Mucosa of stomach (tissue), 1 donor: ENCODE measurements around the gene OSCP1.

ENCODE experiments used
- H3K27me3 ChIP-seq: one replicate; pipeline ENCODE4 v1.7.0; 2013; ENCODE audit warnings: mild to moderate bottlenecking, low read length; ENCODE audit not compliant: control insufficient read depth, insufficient read depth
- H3K36me3 ChIP-seq: one replicate; pipeline ENCODE4 v1.7.0; 2013; ENCODE audit warnings: low read length; ENCODE audit not compliant: control insufficient read depth, insufficient read depth
- H3K4me1 ChIP-seq: one replicate; pipeline ENCODE4 v1.7.0; 2013; ENCODE audit warnings: mild to moderate bottlenecking, low read length; ENCODE audit not compliant: control insufficient read depth, insufficient read depth
- H3K4me3 ChIP-seq: one replicate; pipeline ENCODE4 v1.7.0; 2013; ENCODE audit warnings: low read length
- H3K9ac ChIP-seq: one replicate; pipeline ENCODE4 v1.7.0; 2013; ENCODE audit warnings: mild to moderate bottlenecking, low read length, moderate library complexity
- H3K9me3 ChIP-seq: one replicate; pipeline ENCODE4 v1.7.0; 2013; ENCODE audit warnings: mild to moderate bottlenecking, low read length, moderate library complexity; ENCODE audit not compliant: control insufficient read depth
- donor health status: Pancreatic carcinoma.

The OSCP1 gene

DNA sequence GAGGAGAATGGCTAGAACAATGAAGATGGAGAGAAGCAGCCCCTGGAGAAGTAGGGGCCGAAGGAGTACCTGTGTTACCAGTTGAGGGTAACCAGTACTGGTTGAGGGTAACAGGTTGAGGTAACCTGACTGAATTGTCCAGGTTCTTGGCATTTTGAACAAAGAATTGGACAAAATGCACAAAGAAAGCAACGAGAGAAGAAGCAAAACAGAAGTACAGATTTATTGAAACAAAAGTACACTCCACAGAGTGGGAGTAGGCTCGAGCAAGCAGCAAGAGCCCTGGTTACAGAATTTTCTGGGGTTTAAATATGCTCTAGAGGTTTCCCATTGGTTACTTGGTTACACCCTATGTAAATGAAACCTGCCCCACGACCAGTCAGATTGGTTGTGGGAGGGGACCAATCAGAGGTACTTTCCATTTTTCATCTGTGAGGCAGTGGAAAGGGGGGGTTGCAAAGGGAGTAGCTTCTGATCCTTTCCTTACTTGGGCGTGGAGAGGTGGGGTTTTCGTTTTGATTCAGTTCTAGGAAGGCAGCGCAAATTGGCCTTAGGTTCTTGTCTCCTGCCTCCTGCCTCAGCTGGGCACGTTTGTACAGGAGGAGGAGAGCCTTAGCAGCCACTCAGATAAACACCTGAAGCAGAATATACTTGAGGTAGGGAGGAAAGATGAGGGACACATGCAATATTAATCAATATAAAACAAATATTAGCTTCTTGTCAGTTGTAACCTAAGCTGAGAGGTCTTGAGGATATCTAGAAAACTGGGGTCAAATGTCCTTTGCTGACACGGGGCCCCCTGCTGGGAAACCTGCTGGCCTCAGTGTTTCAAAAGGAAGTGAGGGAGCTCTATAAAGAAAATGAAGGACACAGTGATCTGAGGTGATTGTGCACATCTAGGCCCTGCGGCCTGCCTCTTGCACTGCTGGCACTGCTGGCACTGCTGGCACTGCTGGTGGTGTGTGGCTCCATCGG lies 38.3 kb downstream of the OSCP1 start:
- no peak overlapping the region for H3K9ac ChIP-seq
- no peaks in the 10 kb centered on the region for H3K36me3 ChIP-seq
- H3K9me3 ChIP-seq = no peaks in the 10 kb centered on the region
- no peaks in the 10 kb centered on the region for H3K27me3 ChIP-seq
- H3K4me1 ChIP-seq = no peaks in the 10 kb centered on the region
- H3K4me3 ChIP-seq = no peak overlapping the region

DNA sequence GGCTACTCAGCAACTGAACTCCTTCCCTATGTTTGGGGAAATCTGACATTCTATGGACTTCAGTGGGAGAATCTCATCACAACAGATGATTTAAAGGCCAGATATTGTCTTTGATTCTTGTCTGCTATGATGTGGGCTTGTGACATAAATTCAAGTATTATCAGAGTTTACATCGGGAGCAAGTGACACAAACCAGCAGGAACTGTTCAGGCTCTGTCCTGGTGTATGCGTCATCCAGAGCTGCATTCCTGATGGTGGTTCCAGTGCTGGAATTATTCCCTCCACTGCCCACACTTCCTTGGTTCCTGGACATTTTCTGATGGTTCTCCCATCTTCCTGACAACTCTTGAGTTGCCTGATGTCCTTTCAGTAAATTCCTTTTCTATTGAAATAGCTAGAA lies 41.8 kb downstream of the OSCP1 start:
- Histone ChIP-seq H3K4me3 (no peak overlapping the region), H3K27me3 (no peaks in the 10 kb centered on the region), H3K36me3 (no peaks in the 10 kb centered on the region), H3K9ac (no peak overlapping the region), H3K9me3 (no peaks in the 10 kb centered on the region), H3K4me1 (no peaks in the 10 kb centered on the region)

- no peaks in the 10 kb centered on the region for H3K9me3 ChIP-seq
- no peak overlapping the region for H3K4me3 ChIP-seq
- no peak overlapping the region for H3K9ac ChIP-seq
- no peaks in the 10 kb centered on the region for H3K27me3 ChIP-seq
- no peaks in the 10 kb centered on the region for H3K36me3 ChIP-seq
- H3K4me1 ChIP-seq = no peaks in the 10 kb centered on the region
Measured at GRCh38 chr1:36406440-36406839, 43.8 kb downstream of the OSCP1 start.

DNA sequence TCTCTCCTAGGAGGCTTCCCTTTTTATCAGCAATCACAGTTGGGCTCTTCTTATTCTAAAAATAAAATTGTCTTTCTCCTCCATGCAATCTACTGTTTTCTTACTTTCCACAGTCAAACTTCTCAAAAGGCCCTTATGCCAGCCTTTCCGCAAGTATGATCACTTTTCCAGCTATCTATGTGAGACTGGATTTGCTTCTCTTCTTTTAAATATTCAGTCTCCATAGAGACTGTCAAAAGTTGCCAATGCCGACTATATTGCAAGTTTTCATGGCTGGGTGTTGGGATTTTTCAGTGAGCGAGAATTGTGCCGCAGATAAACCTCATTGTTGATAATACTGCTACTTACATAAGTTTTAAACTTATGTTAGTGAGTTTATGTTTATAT lies 47.8 kb downstream of the OSCP1 start:
- Histone ChIP-seq H3K4me1 (no peaks in the 10 kb centered on the region), H3K9ac (no peak overlapping the region), H3K27me3 (no peaks in the 10 kb centered on the region), H3K9me3 (no peaks in the 10 kb centered on the region), H3K36me3 (no peaks in the 10 kb centered on the region), H3K4me3 (no peak overlapping the region)

GRCh38 chr1:36401602-36402503 lies 48.4 kb downstream of the OSCP1 start:
- no peak overlapping the region for H3K9ac ChIP-seq
- H3K27me3 ChIP-seq = no peaks in the 10 kb centered on the region
- H3K4me3 ChIP-seq = no peak overlapping the region
- no peaks in the 10 kb centered on the region for H3K9me3 ChIP-seq
- no peaks in the 10 kb centered on the region for H3K36me3 ChIP-seq
- no peaks in the 10 kb centered on the region for H3K4me1 ChIP-seq

GRCh38 chr1:36400825-36401601 lies 49.2 kb downstream of the OSCP1 start:
- Histone ChIP-seq H3K9me3 (no peaks in the 10 kb centered on the region), H3K9ac (no peak overlapping the region), H3K4me1 (no peaks in the 10 kb centered on the region), H3K4me3 (no peak overlapping the region), H3K27me3 (no peaks in the 10 kb centered on the region), H3K36me3 (no peaks in the 10 kb centered on the region)

- Histone ChIP-seq H3K4me3 (no peak overlapping the region), H3K9ac (no peak overlapping the region), H3K36me3 (no peaks in the 10 kb centered on the region)
Measured at GRCh38 chr1:36400514-36400824, 49.8 kb downstream of the OSCP1 start.

GRCh38 chr1:36398370-36398977 lies 51.8 kb downstream of the OSCP1 start:
- no peaks in the 10 kb centered on the region for H3K9me3 ChIP-seq
- no peaks in the 10 kb centered on the region for H3K36me3 ChIP-seq
- no peaks in the 10 kb centered on the region for H3K4me1 ChIP-seq
- no peak overlapping the region for H3K9ac ChIP-seq
- H3K27me3 ChIP-seq = no peaks in the 10 kb centered on the region
- H3K4me3 ChIP-seq = no peak overlapping the region

More at GRCh38 chr1:36400514-36400824, 49.8 kb downstream of the OSCP1 start:
- Histone ChIP-seq H3K9me3 (no peaks in the 10 kb centered on the region), H3K4me1 (no peaks in the 10 kb centered on the region), H3K27me3 (no peaks in the 10 kb centered on the region)

DNA sequence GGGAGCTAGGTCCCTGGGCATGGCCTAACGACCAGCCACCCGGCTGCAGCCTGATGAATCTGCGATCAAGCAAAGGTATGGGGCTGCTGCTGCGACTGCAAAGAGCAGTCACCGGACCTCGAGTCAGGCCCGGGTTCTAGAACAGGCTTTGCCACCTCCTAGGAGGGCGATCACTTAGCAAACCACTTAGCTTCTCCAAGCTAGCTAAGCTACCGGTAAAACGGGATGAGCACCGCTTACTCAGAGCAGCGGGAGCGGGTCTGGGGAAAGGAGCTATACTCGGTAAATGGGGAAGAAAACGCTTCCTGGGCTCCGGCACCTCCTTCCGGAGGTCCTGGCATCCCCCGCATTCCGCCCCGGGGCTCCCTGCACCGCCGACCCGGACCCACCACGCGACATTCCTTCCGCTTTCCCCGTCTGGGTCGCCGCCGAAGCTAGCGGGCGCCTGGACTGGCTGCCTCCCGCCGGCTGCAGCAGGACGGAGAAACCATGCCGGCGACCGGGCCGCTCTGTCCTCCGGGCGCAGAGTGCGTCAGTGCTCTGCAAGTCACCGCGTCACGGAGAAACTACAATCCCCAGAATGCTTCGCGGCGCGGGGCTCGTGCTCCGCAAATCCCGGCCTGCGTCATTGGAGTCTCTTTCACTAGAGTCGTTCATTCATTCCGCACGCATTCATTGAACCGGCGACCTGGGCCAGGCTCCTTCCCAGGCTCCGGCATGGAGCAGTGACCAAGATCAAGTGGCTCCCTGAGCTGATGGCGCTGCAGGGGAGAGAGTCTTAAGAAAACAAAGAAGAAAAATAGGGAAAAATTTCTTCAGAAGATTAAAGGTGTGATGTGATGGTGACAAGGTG lies 52.6 kb downstream of the OSCP1 start, which contains the start of gene LSM10:
LSM10 (minus strand) TSS at position 531 of the 853 bp plus-strand sequence. CDS start 3,779 bp downstream, outside the sequence.
- Histone ChIP-seq H3K9ac (peak within 1 kb of the TSS; percentile 72), H3K27me3 (no peaks in the 10 kb centered on the region), H3K4me1 (no peaks in the 10 kb centered on the region), H3K36me3 (no peaks in the 10 kb centered on the region), H3K9me3 (no peaks in the 10 kb centered on the region), H3K4me3 (peak within 1 kb of the TSS; percentile 85)

DNA sequence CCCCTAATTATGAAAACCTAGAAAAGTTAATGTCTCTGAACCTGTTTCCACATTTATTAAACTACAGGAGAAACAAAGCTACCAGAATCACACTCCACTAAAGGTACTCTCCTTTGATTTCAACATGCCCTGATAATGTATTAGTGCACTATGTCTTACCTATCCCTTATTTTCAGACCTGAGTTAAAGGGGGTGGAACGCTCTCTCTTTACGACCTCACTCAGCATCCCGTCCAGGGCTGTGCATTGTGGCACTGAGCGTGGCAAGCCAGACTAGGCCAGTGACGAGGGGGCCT lies 53.2 kb downstream of the OSCP1 start:
- no peaks in the 10 kb centered on the region for H3K4me1 ChIP-seq
- peak overlapping the region; percentile 72 for H3K9ac ChIP-seq
- no peaks in the 10 kb centered on the region for H3K27me3 ChIP-seq

GRCh38 chr1:36396359-36396758 lies 53.9 kb downstream of the OSCP1 start:
- Histone ChIP-seq H3K9me3 (no peaks in the 10 kb centered on the region), H3K27me3 (no peaks in the 10 kb centered on the region), H3K4me3 (no peak overlapping the region), H3K4me1 (no peaks in the 10 kb centered on the region), H3K9ac (no peak overlapping the region), H3K36me3 (no peaks in the 10 kb centered on the region)

More for the DNA sequence above, 53.2 kb downstream of the OSCP1 start:
- Histone ChIP-seq H3K9me3 (no peaks in the 10 kb centered on the region), H3K36me3 (no peaks in the 10 kb centered on the region), H3K4me3 (peak overlapping the region; percentile 85)
